Measurements from ENCODE around the gene SYNPO.

The SYNPO gene

GRCh38 chr5:150659360-150660107 lies 19.1 kb downstream of the SYNPO start:
- DNase-seq, result no peak

GRCh38 chr5:150660108-150660831 lies 19.8 kb downstream of the SYNPO start:
- no peak for DNase-seq

GRCh38 chr5:150661086-150661485 lies 20.6 kb downstream of the SYNPO start, which contains the start of gene MYOZ3:
TSS of gene MYOZ3 (plus strand) at chr5:150661251. CDS start at chr5:150662942, 1,691 bp downstream.
- no peak for DNase-seq

GRCh38 chr5:150661821-150662596 lies 21.5 kb downstream of the SYNPO start:
- DNase-seq, result no peak

- no peak for DNase-seq
Measured at GRCh38 chr5:150662731-150663516, 22.5 kb downstream of the SYNPO start.

GRCh38 chr5:150663936-150664335 lies 23.5 kb downstream of the SYNPO start:
- no peak for DNase-seq

GRCh38 chr5:150665044-150665443 lies 24.6 kb downstream of the SYNPO start:
- DNase-seq, result no peak

GRCh38 chr5:150670275-150670947 lies 30.0 kb downstream of the SYNPO start:
- DNase-seq, result no peak

GRCh38 chr5:150670948-150671310 lies 30.5 kb downstream of the SYNPO start:
- DNase-seq, result no peak

GRCh38 chr5:150671509-150672236 lies 31.2 kb downstream of the SYNPO start:
- no peak for DNase-seq

- DNase-seq, result no peak
Measured at GRCh38 chr5:150672237-150672883, 31.9 kb downstream of the SYNPO start.

- DNase-seq, result no peak
Measured at GRCh38 chr5:150672884-150673275, 32.4 kb downstream of the SYNPO start.

GRCh38 chr5:150674341-150674821 lies 33.9 kb downstream of the SYNPO start:
- DNase-seq, result no peak

- no peak for DNase-seq
Measured at GRCh38 chr5:150675069-150675468, 34.6 kb downstream of the SYNPO start.

- no peak for DNase-seq
Measured at GRCh38 chr5:150676578-150676977, 36.1 kb downstream of the SYNPO start.

- no peak for DNase-seq
Measured at GRCh38 chr5:150689120-150689519, 48.7 kb downstream of the SYNPO start.

GRCh38 chr5:150690760-150691159 lies 50.3 kb downstream of the SYNPO start:
- DNase-seq, result no peak

GRCh38 chr5:150692276-150692675 lies 51.8 kb downstream of the SYNPO start:
- no peak for DNase-seq

- DNase-seq, result no peak
Measured at GRCh38 chr5:150694612-150695011, 54.2 kb downstream of the SYNPO start.

- no peak for DNase-seq
Measured at GRCh38 chr5:150700246-150700593, 59.8 kb downstream of the SYNPO start.

Measured in NCI-H2081 (cell line).